Measurements from ENCODE around the gene RXRA.

- no peak for TF ChIP-seq CTCF (IDR thresholded peaks at IDR 0.05)
- peak in 1 of 2 donors; percentile 22 for TF ChIP-seq POLR2A (IDR thresholded peaks at IDR 0.05)
These were observed 129.9 kb downstream of the RXRA start for GRCh38 chr9:134455934-134456755.

Data from thyroid gland (tissue), 4 donors.